ENCODE data around the gene ZNF519.

ZNF519 gene

DNA sequence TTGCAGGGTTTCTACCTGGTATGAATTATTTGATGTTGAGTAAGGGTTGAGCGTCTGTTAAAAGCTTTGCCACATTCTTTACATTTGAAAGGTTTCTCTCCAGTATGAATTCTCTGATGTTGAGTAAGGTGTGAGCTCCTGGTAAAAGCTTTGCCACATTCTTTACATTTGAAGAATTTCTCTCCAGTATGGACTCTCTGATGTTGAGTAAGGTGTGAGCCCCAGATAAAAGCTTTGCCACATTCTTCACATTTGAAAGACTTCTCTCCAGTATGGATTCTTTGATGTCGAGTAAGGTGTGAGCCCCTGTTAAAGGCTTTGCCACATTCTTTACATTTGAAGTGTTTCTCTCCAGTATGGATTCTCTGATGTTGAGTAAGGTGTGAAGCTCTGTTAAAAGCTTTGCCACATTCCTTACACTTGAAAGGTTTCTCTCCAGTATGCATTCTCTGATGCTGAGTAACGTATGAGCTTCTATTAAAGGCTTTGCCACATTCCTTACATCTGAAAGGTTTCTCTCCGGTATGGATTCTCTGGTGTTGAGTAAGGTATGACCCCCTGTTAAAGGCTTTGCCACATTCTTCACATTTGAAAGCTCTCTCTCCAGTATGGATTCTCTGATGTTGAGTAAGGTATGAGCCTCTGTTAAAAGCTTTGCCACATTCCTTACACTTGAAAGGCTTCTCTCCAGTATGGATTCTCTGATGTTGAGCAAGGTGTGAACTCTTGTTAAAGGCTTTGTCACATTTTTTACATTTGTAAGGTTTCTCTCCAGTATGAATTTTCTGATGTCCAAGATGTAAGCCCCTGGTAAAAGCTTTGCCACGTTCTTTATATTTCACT, 27.1 kb downstream of the ZNF519 start:
- H3K4me3 Mint-ChIP-seq, result no peak overlapping the region
- H3K36me3 Mint-ChIP-seq (ENCODE audit: insufficient read depth), result no peaks in the 10 kb centered on the region
- no peaks in the 10 kb centered on the region for H3K27me3 Mint-ChIP-seq
- H3K27ac Mint-ChIP-seq (ENCODE audit: low read depth), result no peak overlapping the region
- DNase-seq (ENCODE audit: low spot score in 2 of 2) (no peak), ATAC-seq (replicated peaks; ENCODE audit: extremely low read depth, poor library complexity, severe bottlenecking) (no peak)
- H3K4me1 Mint-ChIP-seq, result no peaks in the 10 kb centered on the region
- H3K9me3 Mint-ChIP-seq, result peaks cover 21% of the 10 kb centered on the region

- H3K4me3 Mint-ChIP-seq, result no peak overlapping the region
- H3K27ac Mint-ChIP-seq (ENCODE audit: low read depth), result no peak overlapping the region
- DNase-seq (ENCODE audit: low spot score in 2 of 2) (no peak), ATAC-seq (replicated peaks; ENCODE audit: extremely low read depth, poor library complexity, severe bottlenecking) (no peak)
- no peaks in the 10 kb centered on the region for H3K27me3 Mint-ChIP-seq
- no peaks in the 10 kb centered on the region for H3K36me3 Mint-ChIP-seq (ENCODE audit: insufficient read depth)
- peaks cover 21% of the 10 kb centered on the region for H3K9me3 Mint-ChIP-seq
- H3K4me1 Mint-ChIP-seq, result no peaks in the 10 kb centered on the region
Observed at GRCh38 chr18:14104201-14104600, 28.0 kb downstream of the ZNF519 start.

- H3K4me3 Mint-ChIP-seq, result no peak overlapping the region
- peaks cover 15% of the 10 kb centered on the region for H3K9me3 Mint-ChIP-seq
- peaks cover 4% of the 10 kb centered on the region for H3K4me1 Mint-ChIP-seq
- no peak for ATAC-seq (replicated peaks; ENCODE audit: extremely low read depth, poor library complexity, severe bottlenecking)
- no peak for DNase-seq (ENCODE audit: low spot score in 2 of 2)
- peaks cover 2% of the 10 kb centered on the region for H3K36me3 Mint-ChIP-seq (ENCODE audit: insufficient read depth)
- no peaks in the 10 kb centered on the region for H3K27me3 Mint-ChIP-seq
- H3K27ac Mint-ChIP-seq (ENCODE audit: low read depth), result no peak overlapping the region
Observed at GRCh38 chr18:14100503-14101286, 31.5 kb downstream of the ZNF519 start.

DNA sequence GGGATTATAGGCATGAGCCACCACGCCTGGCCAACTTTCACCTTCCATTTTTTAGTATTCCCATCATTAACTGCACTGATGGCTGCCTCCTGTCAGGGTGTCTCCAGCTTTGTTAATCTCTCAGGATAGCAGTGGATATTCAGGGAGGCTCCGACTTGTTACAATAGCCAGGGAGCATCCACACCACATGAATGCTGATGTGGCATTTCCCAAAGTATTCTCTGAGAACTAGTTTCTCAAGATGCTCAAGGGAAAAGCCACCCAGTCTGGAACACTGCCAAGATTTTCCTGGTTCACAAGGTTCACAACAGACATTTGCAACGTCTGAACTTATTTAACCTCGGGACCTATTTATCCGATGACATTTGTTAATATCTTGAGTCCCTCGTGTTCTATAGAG, 33.8 kb downstream of the ZNF519 start:
- ATAC-seq (replicated peaks; ENCODE audit: extremely low read depth, poor library complexity, severe bottlenecking) (no peak), DNase-seq (ENCODE audit: low spot score in 2 of 2) (no peak)
- peaks cover 4% of the 10 kb centered on the region for H3K4me1 Mint-ChIP-seq
- no peak overlapping the region for H3K4me3 Mint-ChIP-seq
- H3K36me3 Mint-ChIP-seq (ENCODE audit: insufficient read depth), result peaks cover 2% of the 10 kb centered on the region
- H3K27me3 Mint-ChIP-seq, result no peaks in the 10 kb centered on the region
- no peaks in the 10 kb centered on the region for H3K9me3 Mint-ChIP-seq
- H3K27ac Mint-ChIP-seq (ENCODE audit: low read depth), result no peak overlapping the region

DNA sequence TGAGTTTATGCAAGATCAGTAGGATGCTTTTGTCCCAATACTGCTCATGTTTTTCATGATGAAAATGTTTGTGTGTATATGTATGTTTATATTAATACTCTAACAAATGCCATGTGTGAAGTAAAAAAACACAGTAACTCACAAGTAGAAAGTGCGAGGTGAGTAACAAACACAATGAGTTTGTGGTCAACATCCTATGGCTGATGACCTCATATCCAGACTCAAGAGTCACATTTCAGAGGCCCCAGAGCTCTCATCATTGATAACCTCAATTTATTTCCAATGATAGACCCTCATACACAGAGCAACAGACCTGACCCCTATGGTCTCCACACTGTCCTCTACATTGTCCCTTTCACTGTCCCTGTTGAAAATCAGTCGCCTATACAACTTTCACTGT, 34.5 kb downstream of the ZNF519 start:
- Mint-ChIP-seq H3K4me3 (no peak overlapping the region), H3K9me3 (no peaks in the 10 kb centered on the region), H3K36me3 (ENCODE audit: insufficient read depth) (peaks cover 2% of the 10 kb centered on the region), H3K27ac (ENCODE audit: low read depth) (no peak overlapping the region), H3K27me3 (no peaks in the 10 kb centered on the region), H3K4me1 (peaks cover 4% of the 10 kb centered on the region)
- ATAC-seq (replicated peaks; ENCODE audit: extremely low read depth, poor library complexity, severe bottlenecking), result no peak
- no peak for DNase-seq (ENCODE audit: low spot score in 2 of 2)

DNA sequence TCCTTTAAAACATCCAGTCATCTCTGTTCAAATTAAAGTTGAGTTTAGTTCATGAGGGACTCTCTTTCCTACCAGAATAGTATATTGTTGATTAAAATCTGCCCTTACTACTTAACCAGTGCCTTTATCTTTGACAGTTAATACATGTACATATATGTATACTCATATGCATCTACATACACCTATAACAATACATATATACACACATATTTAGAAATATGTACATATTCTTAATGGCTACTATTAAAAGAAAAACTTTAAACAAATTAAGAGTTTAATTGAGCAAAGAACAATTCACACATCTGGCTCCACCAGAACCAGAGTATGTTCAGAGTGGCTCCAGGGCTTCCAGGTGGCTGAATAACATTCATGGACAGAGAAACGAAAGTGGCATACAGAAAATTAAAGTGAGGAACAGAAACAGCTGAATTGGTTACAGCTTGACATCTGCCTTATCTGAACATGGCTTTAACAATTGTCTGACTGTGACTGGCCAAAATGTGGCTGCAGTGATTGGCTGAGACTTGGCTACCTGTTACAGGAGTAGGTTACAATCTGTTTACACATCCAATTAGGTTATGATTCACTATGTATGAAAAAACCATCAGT, 38.8 kb downstream of the ZNF519 start:
- ATAC-seq (replicated peaks; ENCODE audit: extremely low read depth, poor library complexity, severe bottlenecking), result no peak
- peaks cover 4% of the 10 kb centered on the region for H3K4me1 Mint-ChIP-seq
- no peak for DNase-seq (ENCODE audit: low spot score in 2 of 2)
- H3K27me3 Mint-ChIP-seq, result no peaks in the 10 kb centered on the region
- H3K9me3 Mint-ChIP-seq, result no peaks in the 10 kb centered on the region
- H3K27ac Mint-ChIP-seq (ENCODE audit: low read depth), result no peak overlapping the region
- H3K4me3 Mint-ChIP-seq, result no peak overlapping the region
- H3K36me3 Mint-ChIP-seq (ENCODE audit: insufficient read depth), result peaks cover 2% of the 10 kb centered on the region

- DNase-seq (ENCODE audit: low spot score in 2 of 2) (no peak), ATAC-seq (replicated peaks; ENCODE audit: extremely low read depth, poor library complexity, severe bottlenecking) (no peak)
- H3K27me3 Mint-ChIP-seq, result no peaks in the 10 kb centered on the region
- H3K4me3 Mint-ChIP-seq, result no peak overlapping the region
- H3K27ac Mint-ChIP-seq (ENCODE audit: low read depth), result no peak overlapping the region
- H3K9me3 Mint-ChIP-seq, result no peaks in the 10 kb centered on the region
- H3K36me3 Mint-ChIP-seq (ENCODE audit: insufficient read depth), result no peaks in the 10 kb centered on the region
- no peaks in the 10 kb centered on the region for H3K4me1 Mint-ChIP-seq
Observed at GRCh38 chr18:14092625-14093306, 39.5 kb downstream of the ZNF519 start.

DNA sequence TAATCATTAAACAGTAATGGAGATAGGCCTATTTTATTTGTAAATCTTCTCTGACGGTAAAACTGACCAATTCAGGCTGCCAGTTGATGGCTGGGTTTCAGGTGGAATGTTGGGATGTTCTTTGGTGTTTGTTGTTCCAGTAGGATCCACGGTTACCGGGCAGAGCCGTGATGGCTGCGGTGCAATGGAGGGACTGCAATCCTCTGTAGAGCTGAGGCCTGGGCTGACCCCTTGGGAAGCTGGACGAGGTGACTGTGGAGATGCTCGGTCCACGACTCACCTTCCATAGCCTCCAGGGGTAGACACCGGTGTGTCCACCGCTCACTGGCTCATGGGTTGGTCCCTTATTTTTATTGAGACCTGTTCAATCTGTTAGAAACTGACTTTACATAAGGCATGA, 42.5 kb downstream of the ZNF519 start:
- Mint-ChIP-seq H3K4me3 (no peak overlapping the region), H3K4me1 (no peaks in the 10 kb centered on the region), H3K9me3 (no peaks in the 10 kb centered on the region), H3K27me3 (no peaks in the 10 kb centered on the region), H3K27ac (ENCODE audit: low read depth) (no peak overlapping the region), H3K36me3 (ENCODE audit: insufficient read depth) (no peaks in the 10 kb centered on the region)
- ATAC-seq (replicated peaks; ENCODE audit: extremely low read depth, poor library complexity, severe bottlenecking) (no peak), DNase-seq (ENCODE audit: low spot score in 2 of 2) (no peak)

DNA sequence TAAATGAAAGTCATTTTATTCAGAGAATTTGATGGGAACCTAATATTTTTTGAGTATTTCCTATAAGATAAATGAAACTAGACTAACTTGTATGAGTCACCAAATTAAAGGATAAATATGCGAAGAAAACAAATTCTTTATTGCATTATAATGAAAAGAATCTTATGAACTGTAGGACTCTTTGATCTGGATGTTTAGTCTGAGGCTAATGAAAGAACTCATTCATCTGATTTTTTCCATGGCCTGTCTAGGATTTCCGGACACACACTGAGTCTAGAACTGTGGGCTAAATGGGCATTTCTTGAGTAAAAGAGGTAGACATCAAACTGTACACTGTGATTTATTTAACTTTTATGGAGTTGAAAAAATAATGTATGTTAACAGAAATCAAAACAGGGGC, 43.0 kb downstream of the ZNF519 start:
- Mint-ChIP-seq H3K27ac (ENCODE audit: low read depth) (no peak overlapping the region), H3K4me1 (no peaks in the 10 kb centered on the region), H3K36me3 (ENCODE audit: insufficient read depth) (no peaks in the 10 kb centered on the region), H3K9me3 (no peaks in the 10 kb centered on the region), H3K27me3 (no peaks in the 10 kb centered on the region), H3K4me3 (no peak overlapping the region)
- DNase-seq (ENCODE audit: low spot score in 2 of 2) (no peak), ATAC-seq (replicated peaks; ENCODE audit: extremely low read depth, poor library complexity, severe bottlenecking) (no peak)

DNA sequence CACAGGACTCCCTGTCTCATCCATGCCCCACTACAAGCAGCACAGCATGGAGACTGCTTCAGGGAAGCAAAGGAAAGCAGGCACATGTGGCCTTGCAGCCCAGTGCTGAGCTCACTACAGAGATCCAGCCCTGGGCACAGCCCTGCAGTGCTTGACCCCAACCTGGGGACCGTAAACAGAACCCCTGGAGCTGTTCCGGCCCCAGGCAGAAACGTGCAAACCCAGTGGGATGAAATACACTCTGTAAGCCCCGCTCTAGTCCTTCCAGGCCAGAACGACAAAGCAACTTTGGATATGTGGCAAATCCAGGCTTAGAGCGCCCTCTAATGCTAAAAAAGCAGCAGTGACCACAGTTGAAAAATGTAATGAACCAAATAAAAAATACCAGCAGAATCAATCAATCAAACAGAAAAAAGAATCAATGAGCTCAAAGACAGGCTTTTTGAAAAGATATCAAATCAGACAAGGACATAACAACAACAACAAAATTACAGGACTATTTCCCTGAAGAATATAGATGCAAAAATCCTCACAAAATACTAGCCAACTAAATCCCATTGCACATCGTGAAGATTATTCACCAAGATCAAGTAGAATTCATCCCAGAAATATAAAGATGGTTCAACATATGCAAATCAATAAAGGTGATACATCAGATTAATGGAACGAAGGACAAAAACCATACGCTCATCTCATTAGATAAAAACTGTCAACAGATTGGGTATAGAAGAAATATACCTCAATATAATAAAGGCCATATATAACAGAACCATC, 45.6 kb downstream of the ZNF519 start:
- no peaks in the 10 kb centered on the region for H3K27me3 Mint-ChIP-seq
- no peaks in the 10 kb centered on the region for H3K9me3 Mint-ChIP-seq
- no peaks in the 10 kb centered on the region for H3K4me1 Mint-ChIP-seq
- no peak for ATAC-seq (replicated peaks; ENCODE audit: extremely low read depth, poor library complexity, severe bottlenecking)
- no peak overlapping the region for H3K4me3 Mint-ChIP-seq
- DNase-seq (ENCODE audit: low spot score in 2 of 2), result no peak
- H3K27ac Mint-ChIP-seq (ENCODE audit: low read depth), result no peak overlapping the region
- H3K36me3 Mint-ChIP-seq (ENCODE audit: insufficient read depth), result no peaks in the 10 kb centered on the region

DNA sequence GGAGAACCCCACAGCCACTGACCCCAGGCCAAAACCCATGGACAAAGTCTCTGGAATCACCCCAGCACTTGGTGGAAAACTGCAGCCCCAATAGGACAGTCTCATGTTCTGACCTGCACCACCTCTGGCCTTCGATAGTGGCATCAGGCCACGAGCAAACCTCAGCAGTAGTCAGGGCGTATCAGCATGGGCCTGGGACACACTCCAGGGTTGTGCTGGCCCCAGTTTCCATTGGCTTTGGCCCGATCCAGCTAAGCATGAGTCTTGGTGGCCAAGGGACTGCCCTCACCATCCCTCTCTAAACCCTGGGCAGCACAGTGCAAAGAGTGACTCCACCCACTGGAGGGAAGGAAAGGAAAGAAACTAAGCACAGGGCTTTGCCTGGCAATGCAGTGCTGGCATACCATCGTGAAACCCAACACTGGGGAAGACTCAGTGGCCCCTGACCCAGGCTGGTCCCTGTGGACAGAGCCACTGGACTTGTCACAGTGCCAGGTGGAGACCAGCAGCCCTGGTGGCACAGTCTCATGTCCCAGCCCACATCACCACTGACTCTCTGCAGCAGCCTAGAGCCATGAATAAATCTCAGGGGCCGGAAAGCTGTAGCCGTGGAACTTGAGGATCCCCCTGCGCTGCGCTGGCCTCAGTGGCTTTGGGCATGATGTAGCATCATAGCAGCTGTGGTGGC, 46.3 kb downstream of the ZNF519 start:
- no peaks in the 10 kb centered on the region for H3K36me3 Mint-ChIP-seq (ENCODE audit: insufficient read depth)
- H3K27ac Mint-ChIP-seq (ENCODE audit: low read depth), result no peak overlapping the region
- H3K9me3 Mint-ChIP-seq, result no peaks in the 10 kb centered on the region
- no peaks in the 10 kb centered on the region for H3K27me3 Mint-ChIP-seq
- no peaks in the 10 kb centered on the region for H3K4me1 Mint-ChIP-seq
- ATAC-seq (replicated peaks; ENCODE audit: extremely low read depth, poor library complexity, severe bottlenecking), result no peak
- H3K4me3 Mint-ChIP-seq, result no peak overlapping the region
- DNase-seq (ENCODE audit: low spot score in 2 of 2), result no peak

Data from central memory CD8-positive, alpha-beta T cell (primary cell).